Tibial nerve (tissue), 4 donors: Measurements from ENCODE around the gene WNT16. TPM values are rescaled to one million over a fixed set of nuclear protein-coding genes. Genes with fewer than 3 reads are reported as not detected.
A peak's percentile ranks its signal among the peaks of the same experiment; 100 is the strongest.

Experiments
- DNase-seq, 2 donors: peaks; one replicate each; pipeline ENCODE4 v3.0.0-alpha.2; 2019; ENCODE audit warnings: low spot score in 2 of 2
- H3K27ac ChIP-seq, 4 donors: fragments of 200-600 bp; sonication (generic) in 3 of 4; one replicate each; pipeline ENCODE4 v1.5.1; 2017 to 2019; ENCODE audit warnings: mild to moderate bottlenecking in 1 of 4
- H3K27me3 ChIP-seq, 2 donors: fragments of 200-600 bp; sonication (generic) in 1 of 2; one replicate each; pipeline versions ENCODE4 v1.5.1 to v1.6.0; 2017 to 2019
- H3K36me3 ChIP-seq, 3 donors: fragments of 200-600 bp; sonication (generic); one replicate each; pipeline ENCODE4 v1.5.1; 2018 to 2019
- H3K4me1 ChIP-seq, 4 donors: fragments of 200-600 bp; sonication (generic) in 3 of 4; one replicate each; pipeline ENCODE4 v1.5.1; 2017 to 2019
- H3K4me3 ChIP-seq, 4 donors: fragments of 200-600 bp; sonication (generic) in 3 of 4; one replicate each; pipeline ENCODE4 v1.5.1; 2017 to 2019; ENCODE audit warnings: mild to moderate bottlenecking in 1 of 4, moderate library complexity in 1 of 4
- H3K9me3 ChIP-seq, 4 donors: fragments of 200-600 bp; sonication (generic) in 3 of 4; one replicate each; pipeline ENCODE4 v1.5.1; 2017 to 2019
- EP300 ChIP-seq, 2 donors: sonication (generic); formaldehyde crosslinking; IDR thresholded peaks; one replicate each; pipeline ENCODE4 v1.6.1; 2017; ENCODE audit warnings: antibody characterized with exemption in 2 of 2, mild to moderate bottlenecking in 1 of 2
- POLR2A ChIP-seq, 2 donors: fragments of 450-650 bp; IDR thresholded peaks; one replicate each; pipeline ENCODE4 v1.6.1; 2017; ENCODE audit warnings: antibody characterized with exemption in 2 of 2, mild to moderate bottlenecking in 2 of 2, moderate library complexity in 2 of 2
- WGBS, 2 donors: methylation state at CpG; one replicate each; pipeline ENCODE4 v1.1.5; 2018; 5-methylcytosine and 5-hydroxymethylcytosine counted together
- total RNA-seq, 4 donors: library from RNA; depleted of rRNA; stranded (reverse); fragments of >200 nt; gene quantifications; one replicate each; pipeline ENCODE4 v1.1.0, GENCODE V29; 2016
- TF ChIP-seq, protein P1 (sequence below), 5 experiments: fragments of 200-600 bp in 3 of 5; fragments of 450-650 bp in 2 of 5; sonication (generic) in 3 of 5; IDR thresholded peaks; one replicate each; pipeline ENCODE4 v1.5.1; 2016 to 2019; ENCODE audit warnings: antibody characterized with exemption in 5 of 5, mild to moderate bottlenecking in 3 of 5, moderate library complexity in 2 of 5

WNT16 gene
- total RNA-seq, 4 donors from 2014 or later: 0.20 to 0.21 TPM; not detected in 2

DNA sequence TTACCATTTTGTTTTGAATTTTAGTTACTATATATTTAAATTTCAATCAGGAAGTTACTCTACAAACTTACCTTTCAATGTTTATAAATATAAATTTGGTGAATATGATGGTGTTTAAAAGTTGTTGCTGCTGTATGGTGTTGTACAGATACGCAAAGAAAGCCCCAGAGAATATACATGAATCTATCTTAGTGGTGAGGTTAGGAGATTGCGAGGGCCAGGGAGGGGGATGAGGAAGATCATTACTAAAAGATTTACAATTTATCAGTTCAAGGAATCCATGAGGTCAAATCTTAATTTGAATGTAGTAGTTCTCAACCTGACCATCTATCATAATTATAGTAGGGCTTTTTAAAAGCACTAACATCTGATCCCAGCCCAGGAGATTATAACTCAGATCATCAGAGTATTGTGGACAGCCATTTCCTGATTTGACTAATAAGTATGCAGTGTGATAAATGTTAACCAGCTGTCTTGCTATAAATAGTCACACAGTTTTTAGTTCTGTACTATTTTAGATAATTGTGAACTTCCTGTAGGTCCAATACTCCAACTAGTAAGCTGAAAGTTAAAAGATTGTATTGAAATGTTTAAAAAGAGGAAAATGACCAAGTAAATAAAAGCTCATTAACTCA lies 43.7 kb downstream of the WNT16 start:
- no peak overlapping the region for H3K27ac ChIP-seq
- DNase-seq: no peak
- H3K4me1 ChIP-seq: peaks cover 0 to 25% (median 3%) of the 10 kb centered on the region in 4 donors
- no peaks in the 10 kb centered on the region for H3K9me3 ChIP-seq
- H3K36me3 ChIP-seq: peaks cover 0 to 40% (median 0%) of the 10 kb centered on the region in 3 donors
- no peaks in the 10 kb centered on the region for H3K27me3 ChIP-seq
- TF ChIP-seq EP300 (IDR thresholded peaks at IDR 0.05): no peak
- 91 to 95% methylated on average over 2 of the region's 2 CpGs for WGBS, 2 donors
- H3K4me3 ChIP-seq: no peak overlapping the region

DNA sequence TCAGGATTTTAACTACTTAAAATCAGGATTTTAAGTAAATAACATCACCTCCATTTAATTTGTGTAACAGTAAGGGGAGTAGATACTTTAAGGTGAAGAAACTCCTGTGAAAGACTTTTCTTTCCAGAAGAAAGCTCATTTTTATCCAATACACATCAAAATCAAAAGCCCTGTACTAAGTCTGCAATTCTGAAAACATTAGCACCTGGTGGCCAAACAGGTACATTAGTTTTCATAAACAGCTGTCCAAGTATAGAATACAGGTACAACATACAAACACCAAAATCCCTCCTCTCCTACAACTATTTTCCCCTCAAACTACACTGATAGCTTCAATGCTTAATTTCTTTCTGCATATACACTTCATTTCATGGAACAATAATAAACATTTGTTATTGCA lies 44.4 kb downstream of the WNT16 start:
- peaks cover 0 to 25% (median 3%) of the 10 kb centered on the region in 4 donors for H3K4me1 ChIP-seq
- no peak overlapping the region for H3K27ac ChIP-seq
- TF ChIP-seq, protein P1, sequence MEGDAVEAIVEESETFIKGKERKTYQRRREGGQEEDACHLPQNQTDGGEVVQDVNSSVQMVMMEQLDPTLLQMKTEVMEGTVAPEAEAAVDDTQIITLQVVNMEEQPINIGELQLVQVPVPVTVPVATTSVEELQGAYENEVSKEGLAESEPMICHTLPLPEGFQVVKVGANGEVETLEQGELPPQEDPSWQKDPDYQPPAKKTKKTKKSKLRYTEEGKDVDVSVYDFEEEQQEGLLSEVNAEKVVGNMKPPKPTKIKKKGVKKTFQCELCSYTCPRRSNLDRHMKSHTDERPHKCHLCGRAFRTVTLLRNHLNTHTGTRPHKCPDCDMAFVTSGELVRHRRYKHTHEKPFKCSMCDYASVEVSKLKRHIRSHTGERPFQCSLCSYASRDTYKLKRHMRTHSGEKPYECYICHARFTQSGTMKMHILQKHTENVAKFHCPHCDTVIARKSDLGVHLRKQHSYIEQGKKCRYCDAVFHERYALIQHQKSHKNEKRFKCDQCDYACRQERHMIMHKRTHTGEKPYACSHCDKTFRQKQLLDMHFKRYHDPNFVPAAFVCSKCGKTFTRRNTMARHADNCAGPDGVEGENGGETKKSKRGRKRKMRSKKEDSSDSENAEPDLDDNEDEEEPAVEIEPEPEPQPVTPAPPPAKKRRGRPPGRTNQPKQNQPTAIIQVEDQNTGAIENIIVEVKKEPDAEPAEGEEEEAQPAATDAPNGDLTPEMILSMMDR (IDR thresholded peaks at IDR 0.05): no peak
- TF ChIP-seq POLR2A (IDR thresholded peaks at IDR 0.05): no peak
- no peak for TF ChIP-seq EP300 (IDR thresholded peaks at IDR 0.05)
- peaks cover 0 to 47% (median 0%) of the 10 kb centered on the region in 3 donors for H3K36me3 ChIP-seq
- DNase-seq: no peak
- H3K4me3 ChIP-seq: no peak overlapping the region
- H3K27me3 ChIP-seq: no peaks in the 10 kb centered on the region
- no peaks in the 10 kb centered on the region for H3K9me3 ChIP-seq

- TF ChIP-seq EP300 (IDR thresholded peaks at IDR 0.05) (no peak), POLR2A (IDR thresholded peaks at IDR 0.05) (no peak)
- H3K36me3 ChIP-seq: peaks cover 0 to 57% (median 0%) of the 10 kb centered on the region in 3 donors
- WGBS, 2 donors: 93% methylated on average over 2 of the region's 2 CpGs
- H3K4me3 ChIP-seq: no peak overlapping the region
- DNase-seq: no peak
- H3K27me3 ChIP-seq: no peaks in the 10 kb centered on the region
- H3K4me1 ChIP-seq: peaks cover 0 to 9% (median 2%) of the 10 kb centered on the region in 4 donors
- no peaks in the 10 kb centered on the region for H3K9me3 ChIP-seq
- H3K27ac ChIP-seq: no peak overlapping the region
Measured at GRCh38 chr7:121376979-121377378, 48.2 kb downstream of the WNT16 start.

- peaks cover 0 to 43% (median 0%) of the 10 kb centered on the region in 3 donors for H3K36me3 ChIP-seq
- H3K9me3 ChIP-seq: no peaks in the 10 kb centered on the region
- no peaks in the 10 kb centered on the region for H3K27me3 ChIP-seq
- TF ChIP-seq, protein P1 (IDR thresholded peaks at IDR 0.05): no peak
- TF ChIP-seq POLR2A (IDR thresholded peaks at IDR 0.05) (no peak), EP300 (IDR thresholded peaks at IDR 0.05) (no peak)
- peaks cover 0 to 18% (median 5%) of the 10 kb centered on the region in 4 donors for H3K4me1 ChIP-seq
- 85 to 91% methylated on average over 1 of the region's 1 CpG for WGBS, 2 donors
- no peak overlapping the region for H3K4me3 ChIP-seq
- H3K27ac ChIP-seq: no peak overlapping the region
- DNase-seq: no peak
Measured at GRCh38 chr7:121379930-121380329, 51.1 kb downstream of the WNT16 start.

DNA sequence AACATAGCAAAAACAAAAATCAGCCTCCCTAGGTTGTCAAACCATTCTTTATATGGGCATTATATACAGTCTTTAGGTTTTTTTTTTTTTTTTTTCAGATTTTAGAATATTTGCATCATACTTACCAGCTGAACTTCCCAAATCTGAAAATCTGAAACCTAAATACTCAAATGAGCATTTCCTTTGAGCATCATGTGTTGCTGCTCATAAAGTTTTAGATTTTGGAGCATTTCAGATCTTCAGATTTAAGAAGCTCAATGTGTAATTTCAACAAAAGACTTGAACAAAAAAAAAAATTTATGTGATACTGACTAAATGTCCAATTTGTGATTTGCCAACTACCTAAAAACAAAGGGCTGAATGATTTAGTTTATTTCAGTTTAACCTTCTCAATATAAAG lies 53.7 kb downstream of the WNT16 start:
- Histone ChIP-seq H3K27me3 (no peaks in the 10 kb centered on the region), H3K36me3 (peaks cover 0 to 18% (median 0%) of the 10 kb centered on the region in 3 donors), H3K27ac (no peak overlapping the region), H3K4me1 (peaks cover 0 to 25% (median 16%) of the 10 kb centered on the region in 4 donors), H3K9me3 (no peaks in the 10 kb centered on the region), H3K4me3 (no peak overlapping the region)
- no peak for DNase-seq
- TF ChIP-seq POLR2A (IDR thresholded peaks at IDR 0.05): no peak
- TF ChIP-seq EP300 (IDR thresholded peaks at IDR 0.05): no peak
- TF ChIP-seq, protein P1 (IDR thresholded peaks at IDR 0.05): no peak

DNA sequence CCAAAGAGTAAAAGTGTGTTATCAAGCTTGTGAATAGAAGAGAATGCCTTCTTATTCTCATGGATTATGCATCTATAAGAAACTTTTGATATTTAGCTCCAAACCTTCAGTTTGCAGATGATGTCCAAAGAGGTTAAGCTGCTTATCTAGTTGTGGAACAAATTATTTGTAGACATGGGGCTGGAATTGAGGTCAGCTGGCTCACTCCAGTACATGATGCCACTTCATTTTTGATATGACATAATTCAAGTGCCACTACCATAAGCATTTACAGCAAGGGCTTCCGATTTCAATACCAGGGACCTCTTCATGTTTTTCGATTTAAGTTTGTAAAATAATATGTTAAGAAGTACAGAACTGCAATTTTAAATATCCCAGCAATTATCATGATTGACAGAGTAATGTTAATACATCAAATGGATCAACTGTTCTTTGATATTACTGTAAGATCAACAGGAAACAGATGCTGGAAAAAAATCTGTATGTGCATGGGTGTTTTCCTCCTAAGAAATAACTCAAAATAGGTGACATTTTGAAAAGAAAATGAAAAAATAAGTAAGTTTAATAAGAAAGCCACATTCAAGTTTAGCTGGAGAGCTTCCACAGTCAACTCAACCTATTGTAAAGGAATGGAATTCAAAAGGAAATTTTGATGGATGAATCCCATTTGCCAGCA lies 54.6 kb downstream of the WNT16 start:
- TF ChIP-seq, protein P1 (IDR thresholded peaks at IDR 0.05): no peak
- TF ChIP-seq EP300 (IDR thresholded peaks at IDR 0.05): no peak
- TF ChIP-seq POLR2A (IDR thresholded peaks at IDR 0.05): no peak
- H3K9me3 ChIP-seq: no peaks in the 10 kb centered on the region
- no peaks in the 10 kb centered on the region for H3K27me3 ChIP-seq
- peaks cover 0 to 9% (median 0%) of the 10 kb centered on the region in 3 donors for H3K36me3 ChIP-seq
- peaks cover 0 to 25% (median 16%) of the 10 kb centered on the region in 4 donors for H3K4me1 ChIP-seq
- peak overlapping the region in 1 of 4 donors; percentile 47 for H3K27ac ChIP-seq
- no peak overlapping the region for H3K4me3 ChIP-seq
- no peak for DNase-seq
- 88% methylated on average over 2 of the region's 2 CpGs for WGBS, 2 donors
